ENCODE data around the gene OSBPL3. TPM values are rescaled to one million over a fixed set of nuclear protein-coding genes. Genes with fewer than 3 reads are reported as not detected.

The OSBPL3 gene
- total RNA-seq, 1 experiment from 2014 or later = 8.6 TPM

DNA sequence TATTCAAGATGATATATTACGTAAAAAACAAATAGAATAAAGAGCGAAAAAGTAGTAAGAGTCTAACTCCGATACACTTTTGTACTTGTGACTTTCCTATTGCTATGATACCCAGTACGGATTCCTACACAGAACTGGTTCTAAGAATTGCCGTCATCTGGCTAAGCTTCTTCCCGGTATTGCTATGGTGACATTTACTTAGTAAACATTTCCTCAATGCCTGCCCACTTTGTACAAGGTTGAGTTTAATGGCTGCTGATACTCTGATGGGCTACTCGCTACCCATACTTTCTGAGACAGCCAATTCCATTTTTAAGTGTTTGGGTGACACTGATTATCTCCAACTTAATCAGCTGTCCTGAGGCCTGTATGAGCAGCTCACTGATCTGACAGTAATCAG, 55.6 kb downstream of the OSBPL3 start:
- no peak overlapping the region for H2BK120ac ChIP-seq (ENCODE audit: low read depth, low read length, poor library complexity, severe bottlenecking)
- Mint-ChIP-seq H3K4me3 (no peak overlapping the region), H3K4me1 (peaks cover 28 to 29% of the 10 kb centered on the region in 2 experiments), H3K9me3 (no peaks in the 10 kb centered on the region), H3K36me3 (ENCODE audit: insufficient read depth in 1 of 3, low read depth in 3 of 3) (no peaks in the 10 kb centered on the region), H3K27ac (no peak overlapping the region), H3K27me3 (ENCODE audit: low read depth) (no peaks in the 10 kb centered on the region)
- H3K79me1 ChIP-seq (ENCODE audit: insufficient read depth, low read depth, low read length, poor library complexity, severe bottlenecking) = no peaks in the 10 kb centered on the region
- no peak overlapping the region for H3K27ac ChIP-seq (ENCODE audit: insufficient read length, low read depth, low read length)
- H3K9me3 ChIP-seq (ENCODE audit: control insufficient read depth, low read depth, low read length) = no peaks in the 10 kb centered on the region
- no peak for DNase-seq
- no peak overlapping the region for H3K14ac ChIP-seq (ENCODE audit: insufficient read depth, low read length)
- no peak overlapping the region for H3K56ac ChIP-seq (ENCODE audit: insufficient read length, low read depth, low read length)
- no peak overlapping the region for H3K4me2 ChIP-seq (ENCODE audit: insufficient read depth, insufficient read length, low read length)
- WGBS (ENCODE audit: extremely low coverage, insufficient read length, low lambda C conversion rate) = no CpG with 5 or more reads among the region's 7 CpGs
- H2BK15ac ChIP-seq (ENCODE audit: low read depth, low read length) = no peak overlapping the region
- H3T11ph ChIP-seq (ENCODE audit: low read length) = no peak overlapping the region
- H2AK5ac ChIP-seq (ENCODE audit: insufficient read length, low read length) = no peak overlapping the region
- no peak overlapping the region for H3K23ac ChIP-seq (ENCODE audit: insufficient read length, low read depth, low read length)
- H3K4ac ChIP-seq (ENCODE audit: low read depth, low read length) = no peak overlapping the region
- H2AFZ ChIP-seq (ENCODE audit: low read length) = no peak overlapping the region
- no peak overlapping the region for H4K8ac ChIP-seq (replicated peaks; ENCODE audit: insufficient read length, low read depth, low read length)
- H3K27me3 ChIP-seq (ENCODE audit: insufficient read depth, low read length) = no peaks in the 10 kb centered on the region
- no peaks in the 10 kb centered on the region for H4K20me1 ChIP-seq (ENCODE audit: control insufficient read depth, insufficient read depth, insufficient read length)
- no peak overlapping the region for H2BK20ac ChIP-seq (ENCODE audit: low read depth, low read length, poor library complexity, severe bottlenecking)
- no peak overlapping the region for H4K91ac ChIP-seq (ENCODE audit: insufficient read length, low read depth, low read length)
- no peak overlapping the region for H3K18ac ChIP-seq (ENCODE audit: insufficient read length, low read depth, low read length)
- no peak overlapping the region for H3K9ac ChIP-seq (ENCODE audit: extremely low read depth, insufficient read length, low read length)
- H3K4me1 ChIP-seq (ENCODE audit: insufficient read depth, low read length) = no peaks in the 10 kb centered on the region
- TF ChIP-seq, protein P1, sequence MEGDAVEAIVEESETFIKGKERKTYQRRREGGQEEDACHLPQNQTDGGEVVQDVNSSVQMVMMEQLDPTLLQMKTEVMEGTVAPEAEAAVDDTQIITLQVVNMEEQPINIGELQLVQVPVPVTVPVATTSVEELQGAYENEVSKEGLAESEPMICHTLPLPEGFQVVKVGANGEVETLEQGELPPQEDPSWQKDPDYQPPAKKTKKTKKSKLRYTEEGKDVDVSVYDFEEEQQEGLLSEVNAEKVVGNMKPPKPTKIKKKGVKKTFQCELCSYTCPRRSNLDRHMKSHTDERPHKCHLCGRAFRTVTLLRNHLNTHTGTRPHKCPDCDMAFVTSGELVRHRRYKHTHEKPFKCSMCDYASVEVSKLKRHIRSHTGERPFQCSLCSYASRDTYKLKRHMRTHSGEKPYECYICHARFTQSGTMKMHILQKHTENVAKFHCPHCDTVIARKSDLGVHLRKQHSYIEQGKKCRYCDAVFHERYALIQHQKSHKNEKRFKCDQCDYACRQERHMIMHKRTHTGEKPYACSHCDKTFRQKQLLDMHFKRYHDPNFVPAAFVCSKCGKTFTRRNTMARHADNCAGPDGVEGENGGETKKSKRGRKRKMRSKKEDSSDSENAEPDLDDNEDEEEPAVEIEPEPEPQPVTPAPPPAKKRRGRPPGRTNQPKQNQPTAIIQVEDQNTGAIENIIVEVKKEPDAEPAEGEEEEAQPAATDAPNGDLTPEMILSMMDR (conservative IDR thresholded peaks at IDR 0.05) = no peak
- H3K79me2 ChIP-seq (ENCODE audit: insufficient read depth, low read length) = no peaks in the 10 kb centered on the region
- H3K23me2 ChIP-seq (ENCODE audit: insufficient read length, low read depth, low read length, poor library complexity, severe bottlenecking) = no peaks in the 10 kb centered on the region
- no peak overlapping the region for H2BK5ac ChIP-seq (ENCODE audit: insufficient read length, low read length)
- H2BK12ac ChIP-seq (ENCODE audit: insufficient read length, low read depth, low read length) = no peak overlapping the region
- no peak overlapping the region for H4K5ac ChIP-seq (ENCODE audit: insufficient read length, low read depth, low read length)

Measured in H9 (cell line).